Measurements from ENCODE around the gene ARID1B. TPM values are rescaled to one million over a fixed set of nuclear protein-coding genes. Genes with fewer than 3 reads are reported as not detected.

ARID1B gene
- total RNA-seq, 1 experiment from 2014 or later, result 42.8 TPM

DNA sequence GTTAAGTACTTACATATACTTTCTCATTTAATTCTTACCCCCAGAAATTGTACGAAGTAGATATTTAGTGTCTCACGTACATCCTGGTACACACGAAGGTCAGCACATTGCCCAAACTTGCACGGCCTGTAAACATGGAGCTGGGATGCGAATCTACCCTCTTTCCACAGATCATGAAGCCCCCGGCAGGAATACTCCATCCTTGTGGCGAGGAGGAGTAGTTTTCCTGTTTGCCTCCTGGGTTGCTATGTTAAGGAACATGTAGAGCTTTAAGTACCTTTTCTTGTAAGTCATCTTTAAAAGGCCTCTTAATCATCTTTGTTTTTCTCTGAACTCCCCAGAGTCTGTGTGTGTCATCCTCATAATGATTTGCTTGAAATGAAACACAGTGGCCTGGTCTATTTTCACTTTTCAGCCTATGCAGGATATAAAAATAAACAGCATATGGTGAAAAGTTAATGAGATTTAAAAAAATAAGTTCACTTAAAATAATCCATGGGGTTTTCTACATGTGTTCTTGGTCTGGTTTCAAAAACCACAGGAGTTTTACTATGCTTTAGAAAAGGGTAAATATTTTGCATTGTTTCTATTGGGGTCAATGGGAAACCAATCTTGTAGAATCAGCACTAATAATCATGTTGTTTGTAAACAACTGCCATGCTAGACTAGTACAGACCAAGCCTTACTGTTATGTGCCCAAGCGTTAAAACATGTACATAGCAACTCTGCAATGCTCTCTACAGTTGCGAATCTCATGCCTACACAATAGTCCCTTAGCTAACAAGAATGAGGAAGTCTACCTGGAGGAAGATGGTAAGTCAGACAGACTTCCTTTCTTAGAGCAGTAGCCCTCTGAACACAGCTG, 9.3 kb upstream of the ARID1B start:
- intact Hi-C loops (cut with micrococcal nuclease; ENCODE audit: unreplicated experiment), result no loop called here

DNA sequence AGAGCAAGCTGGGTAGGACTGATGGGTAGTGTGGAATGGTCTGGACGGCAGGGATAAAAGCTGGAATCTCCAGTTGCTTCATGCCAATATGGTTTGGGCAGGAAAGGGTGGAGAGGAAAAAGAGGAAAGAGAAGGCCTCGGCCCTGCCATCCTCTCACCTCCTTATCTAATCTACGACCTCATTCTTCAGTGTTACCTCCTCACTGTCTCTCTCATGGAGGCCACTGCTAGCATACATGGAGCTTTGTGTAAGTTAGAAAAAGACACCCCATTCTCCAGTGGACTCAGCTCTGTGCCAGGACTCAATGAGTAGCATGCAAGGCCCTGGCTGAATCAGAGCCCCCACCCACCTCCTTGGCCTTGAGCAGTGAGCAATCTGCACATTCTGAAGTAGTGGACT, 6.1 kb upstream of the ARID1B start:
- peaks cover 17% of the 10 kb centered on the region for H3K4me1 ChIP-seq (replicated peaks; ENCODE audit: insufficient read depth)
- DNase-seq, result no peak
- POLR2A ChIA-PET (ENCODE audit: unreplicated experiment), result interaction anchor here (0.6 kb wide), 2 partner anchors 9 to 712 kb away, joined by 7 to 18 read pairs; no protein-coding TSS in a partner anchor
- CTCF ChIA-PET, result no interaction called here
- no peak overlapping the region for H2AFZ ChIP-seq
- no peaks in the 10 kb centered on the region for H3K79me2 ChIP-seq (ENCODE audit: low read depth)
- no peaks in the 10 kb centered on the region for H3K27me3 ChIP-seq (ENCODE audit: insufficient read depth, low read depth)
- H3F3A ChIP-seq (ENCODE audit: insufficient read depth, low read depth), result no peaks in the 10 kb centered on the region
- H3K36me3 ChIP-seq (ENCODE audit: low read depth), result no peaks in the 10 kb centered on the region
- no peak overlapping the region for H3K27ac ChIP-seq
- no peaks in the 10 kb centered on the region for H4K20me1 ChIP-seq (ENCODE audit: insufficient read depth)
- BruUV-seq (replicated peaks), result no TSS peak
- H3K4me3 ChIP-seq, result no peak overlapping the region
- no peak overlapping the region for H3K4me2 ChIP-seq
- intact Hi-C loops (cut with micrococcal nuclease; ENCODE audit: unreplicated experiment), result no loop called here
- H3K9me2 ChIP-seq (ENCODE audit: insufficient read depth), result no peaks in the 10 kb centered on the region
- no peak for TF ChIP-seq EZH2 (IDR thresholded peaks at IDR 0.05; ENCODE audit: low read depth)
- TF ChIP-seq, protein P1, sequence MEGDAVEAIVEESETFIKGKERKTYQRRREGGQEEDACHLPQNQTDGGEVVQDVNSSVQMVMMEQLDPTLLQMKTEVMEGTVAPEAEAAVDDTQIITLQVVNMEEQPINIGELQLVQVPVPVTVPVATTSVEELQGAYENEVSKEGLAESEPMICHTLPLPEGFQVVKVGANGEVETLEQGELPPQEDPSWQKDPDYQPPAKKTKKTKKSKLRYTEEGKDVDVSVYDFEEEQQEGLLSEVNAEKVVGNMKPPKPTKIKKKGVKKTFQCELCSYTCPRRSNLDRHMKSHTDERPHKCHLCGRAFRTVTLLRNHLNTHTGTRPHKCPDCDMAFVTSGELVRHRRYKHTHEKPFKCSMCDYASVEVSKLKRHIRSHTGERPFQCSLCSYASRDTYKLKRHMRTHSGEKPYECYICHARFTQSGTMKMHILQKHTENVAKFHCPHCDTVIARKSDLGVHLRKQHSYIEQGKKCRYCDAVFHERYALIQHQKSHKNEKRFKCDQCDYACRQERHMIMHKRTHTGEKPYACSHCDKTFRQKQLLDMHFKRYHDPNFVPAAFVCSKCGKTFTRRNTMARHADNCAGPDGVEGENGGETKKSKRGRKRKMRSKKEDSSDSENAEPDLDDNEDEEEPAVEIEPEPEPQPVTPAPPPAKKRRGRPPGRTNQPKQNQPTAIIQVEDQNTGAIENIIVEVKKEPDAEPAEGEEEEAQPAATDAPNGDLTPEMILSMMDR (conservative IDR thresholded peaks at IDR 0.05), result no peak
- H3K9me3 ChIP-seq (ENCODE audit: insufficient read depth, low read depth), result no peaks in the 10 kb centered on the region

More for the DNA sequence above, 9.3 kb upstream of the ARID1B start:
- ChIA-PET POLR2A (ENCODE audit: unreplicated experiment) (no interaction called here), CTCF (no interaction called here)
- no peaks in the 10 kb centered on the region for H3F3A ChIP-seq (ENCODE audit: insufficient read depth, low read depth)
- BruUV-seq (replicated peaks), result no TSS peak
- no peaks in the 10 kb centered on the region for H3K9me3 ChIP-seq (ENCODE audit: insufficient read depth, low read depth)
- H3K4me2 ChIP-seq, result no peak overlapping the region
- no peak for DNase-seq
- H3K4me1 ChIP-seq (replicated peaks; ENCODE audit: insufficient read depth), result no peaks in the 10 kb centered on the region
- H3K79me2 ChIP-seq (ENCODE audit: low read depth), result no peaks in the 10 kb centered on the region
- no peaks in the 10 kb centered on the region for H3K9me2 ChIP-seq (ENCODE audit: insufficient read depth)
- H2AFZ ChIP-seq, result no peak overlapping the region
- no peaks in the 10 kb centered on the region for H4K20me1 ChIP-seq (ENCODE audit: insufficient read depth)
- H3K4me3 ChIP-seq, result no peak overlapping the region
- no peaks in the 10 kb centered on the region for H3K27me3 ChIP-seq (ENCODE audit: insufficient read depth, low read depth)
- TF ChIP-seq EZH2 (IDR thresholded peaks at IDR 0.05; ENCODE audit: low read depth), result no peak
- TF ChIP-seq, protein P1 (conservative IDR thresholded peaks at IDR 0.05), result no peak
- no peaks in the 10 kb centered on the region for H3K36me3 ChIP-seq (ENCODE audit: low read depth)
- H3K27ac ChIP-seq, result no peak overlapping the region

DNA sequence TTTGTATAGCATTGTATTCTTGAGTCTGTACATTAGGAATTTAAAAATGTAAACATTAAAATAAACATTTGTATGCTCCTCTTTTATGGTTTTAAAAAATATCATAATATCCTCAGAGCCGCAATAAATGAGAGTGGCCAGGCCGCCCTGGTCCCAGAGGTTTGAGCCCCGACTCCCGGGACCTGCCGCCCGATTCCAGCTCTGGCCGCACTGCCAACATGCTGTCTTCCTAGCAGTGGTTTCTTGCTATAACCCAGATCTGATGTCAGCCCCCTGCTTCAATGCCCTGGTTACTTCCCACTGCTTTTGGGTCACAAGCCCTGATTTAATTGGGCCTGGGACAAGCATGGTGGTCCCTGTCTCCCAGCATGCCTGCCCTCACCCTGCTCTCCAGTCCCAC, 5.4 kb upstream of the ARID1B start:
- H3K4me1 ChIP-seq (replicated peaks; ENCODE audit: insufficient read depth), result peaks cover 24% of the 10 kb centered on the region
- no peaks in the 10 kb centered on the region for H3K9me2 ChIP-seq (ENCODE audit: insufficient read depth)
- ChIA-PET CTCF (no interaction called here), POLR2A (ENCODE audit: unreplicated experiment) (no interaction called here)
- intact Hi-C loops (cut with micrococcal nuclease; ENCODE audit: unreplicated experiment), result no loop called here
- H3K36me3 ChIP-seq (ENCODE audit: low read depth), result no peaks in the 10 kb centered on the region
- H3F3A ChIP-seq (ENCODE audit: insufficient read depth, low read depth), result peaks cover 5% of the 10 kb centered on the region
- H3K4me2 ChIP-seq, result no peak overlapping the region
- no peak overlapping the region for H3K27ac ChIP-seq
- no peak for TF ChIP-seq EZH2 (IDR thresholded peaks at IDR 0.05; ENCODE audit: low read depth)
- TF ChIP-seq, protein P1 (conservative IDR thresholded peaks at IDR 0.05), result no peak
- no peaks in the 10 kb centered on the region for H3K27me3 ChIP-seq (ENCODE audit: insufficient read depth, low read depth)
- no peak overlapping the region for H2AFZ ChIP-seq
- no TSS peak for BruUV-seq (replicated peaks)
- H3K79me2 ChIP-seq (ENCODE audit: low read depth), result no peaks in the 10 kb centered on the region
- H3K9me3 ChIP-seq (ENCODE audit: insufficient read depth, low read depth), result no peaks in the 10 kb centered on the region
- no peak for DNase-seq
- no peaks in the 10 kb centered on the region for H4K20me1 ChIP-seq (ENCODE audit: insufficient read depth)
- no peak overlapping the region for H3K4me3 ChIP-seq

Data from PC-9 (cell line).